Liver (tissue), 2 donors: ENCODE data around the gene ACTN3.

Source experiments
- TF ChIP-seq, protein P1 (sequence below): fragments of 150-350 bp; IDR thresholded peaks from 2 replicates; pipeline ENCODE4 v1.5.1; 2017; ENCODE audit warnings: improper control_type of control experiment, low read depth, low read length; ENCODE audit not compliant: missing input control
- TF ChIP-seq, protein P2 (sequence below): IDR thresholded peaks from 2 replicates; pipeline ENCODE4 v1.6.1; 2016; ENCODE audit warnings: antibody characterized with exemption, mild to moderate bottlenecking
- donor health status: healthy.

DNA sequence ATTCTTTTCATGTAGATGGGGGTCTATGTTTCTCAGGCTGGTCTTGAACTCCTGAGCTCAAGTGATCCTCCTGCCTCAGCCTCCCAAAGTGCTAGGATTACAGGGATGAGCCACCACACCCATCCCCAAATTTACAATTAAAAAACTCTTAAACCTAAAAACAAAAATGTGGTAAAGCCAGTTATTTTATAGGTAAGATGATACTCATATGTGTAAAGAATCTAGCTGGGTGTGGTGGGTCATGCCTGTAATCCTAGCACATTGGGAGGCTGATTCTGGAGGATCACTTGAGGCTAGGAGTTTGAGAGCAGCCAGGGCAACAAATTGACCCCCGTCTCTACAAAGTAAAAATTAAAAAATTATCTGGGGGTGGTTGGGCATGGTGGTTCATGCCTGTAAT lies 65.8 kb downstream of the ACTN3 start:
- TF ChIP-seq, protein P1, sequence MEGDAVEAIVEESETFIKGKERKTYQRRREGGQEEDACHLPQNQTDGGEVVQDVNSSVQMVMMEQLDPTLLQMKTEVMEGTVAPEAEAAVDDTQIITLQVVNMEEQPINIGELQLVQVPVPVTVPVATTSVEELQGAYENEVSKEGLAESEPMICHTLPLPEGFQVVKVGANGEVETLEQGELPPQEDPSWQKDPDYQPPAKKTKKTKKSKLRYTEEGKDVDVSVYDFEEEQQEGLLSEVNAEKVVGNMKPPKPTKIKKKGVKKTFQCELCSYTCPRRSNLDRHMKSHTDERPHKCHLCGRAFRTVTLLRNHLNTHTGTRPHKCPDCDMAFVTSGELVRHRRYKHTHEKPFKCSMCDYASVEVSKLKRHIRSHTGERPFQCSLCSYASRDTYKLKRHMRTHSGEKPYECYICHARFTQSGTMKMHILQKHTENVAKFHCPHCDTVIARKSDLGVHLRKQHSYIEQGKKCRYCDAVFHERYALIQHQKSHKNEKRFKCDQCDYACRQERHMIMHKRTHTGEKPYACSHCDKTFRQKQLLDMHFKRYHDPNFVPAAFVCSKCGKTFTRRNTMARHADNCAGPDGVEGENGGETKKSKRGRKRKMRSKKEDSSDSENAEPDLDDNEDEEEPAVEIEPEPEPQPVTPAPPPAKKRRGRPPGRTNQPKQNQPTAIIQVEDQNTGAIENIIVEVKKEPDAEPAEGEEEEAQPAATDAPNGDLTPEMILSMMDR, result no peak
- TF ChIP-seq, protein P2, sequence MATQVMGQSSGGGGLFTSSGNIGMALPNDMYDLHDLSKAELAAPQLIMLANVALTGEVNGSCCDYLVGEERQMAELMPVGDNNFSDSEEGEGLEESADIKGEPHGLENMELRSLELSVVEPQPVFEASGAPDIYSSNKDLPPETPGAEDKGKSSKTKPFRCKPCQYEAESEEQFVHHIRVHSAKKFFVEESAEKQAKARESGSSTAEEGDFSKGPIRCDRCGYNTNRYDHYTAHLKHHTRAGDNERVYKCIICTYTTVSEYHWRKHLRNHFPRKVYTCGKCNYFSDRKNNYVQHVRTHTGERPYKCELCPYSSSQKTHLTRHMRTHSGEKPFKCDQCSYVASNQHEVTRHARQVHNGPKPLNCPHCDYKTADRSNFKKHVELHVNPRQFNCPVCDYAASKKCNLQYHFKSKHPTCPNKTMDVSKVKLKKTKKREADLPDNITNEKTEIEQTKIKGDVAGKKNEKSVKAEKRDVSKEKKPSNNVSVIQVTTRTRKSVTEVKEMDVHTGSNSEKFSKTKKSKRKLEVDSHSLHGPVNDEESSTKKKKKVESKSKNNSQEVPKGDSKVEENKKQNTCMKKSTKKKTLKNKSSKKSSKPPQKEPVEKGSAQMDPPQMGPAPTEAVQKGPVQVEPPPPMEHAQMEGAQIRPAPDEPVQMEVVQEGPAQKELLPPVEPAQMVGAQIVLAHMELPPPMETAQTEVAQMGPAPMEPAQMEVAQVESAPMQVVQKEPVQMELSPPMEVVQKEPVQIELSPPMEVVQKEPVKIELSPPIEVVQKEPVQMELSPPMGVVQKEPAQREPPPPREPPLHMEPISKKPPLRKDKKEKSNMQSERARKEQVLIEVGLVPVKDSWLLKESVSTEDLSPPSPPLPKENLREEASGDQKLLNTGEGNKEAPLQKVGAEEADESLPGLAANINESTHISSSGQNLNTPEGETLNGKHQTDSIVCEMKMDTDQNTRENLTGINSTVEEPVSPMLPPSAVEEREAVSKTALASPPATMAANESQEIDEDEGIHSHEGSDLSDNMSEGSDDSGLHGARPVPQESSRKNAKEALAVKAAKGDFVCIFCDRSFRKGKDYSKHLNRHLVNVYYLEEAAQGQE, result no peak
